ENCODE results near the gene SIX1.
A peak's percentile ranks its signal among the peaks of the same experiment; 100 is the strongest.

DNA sequence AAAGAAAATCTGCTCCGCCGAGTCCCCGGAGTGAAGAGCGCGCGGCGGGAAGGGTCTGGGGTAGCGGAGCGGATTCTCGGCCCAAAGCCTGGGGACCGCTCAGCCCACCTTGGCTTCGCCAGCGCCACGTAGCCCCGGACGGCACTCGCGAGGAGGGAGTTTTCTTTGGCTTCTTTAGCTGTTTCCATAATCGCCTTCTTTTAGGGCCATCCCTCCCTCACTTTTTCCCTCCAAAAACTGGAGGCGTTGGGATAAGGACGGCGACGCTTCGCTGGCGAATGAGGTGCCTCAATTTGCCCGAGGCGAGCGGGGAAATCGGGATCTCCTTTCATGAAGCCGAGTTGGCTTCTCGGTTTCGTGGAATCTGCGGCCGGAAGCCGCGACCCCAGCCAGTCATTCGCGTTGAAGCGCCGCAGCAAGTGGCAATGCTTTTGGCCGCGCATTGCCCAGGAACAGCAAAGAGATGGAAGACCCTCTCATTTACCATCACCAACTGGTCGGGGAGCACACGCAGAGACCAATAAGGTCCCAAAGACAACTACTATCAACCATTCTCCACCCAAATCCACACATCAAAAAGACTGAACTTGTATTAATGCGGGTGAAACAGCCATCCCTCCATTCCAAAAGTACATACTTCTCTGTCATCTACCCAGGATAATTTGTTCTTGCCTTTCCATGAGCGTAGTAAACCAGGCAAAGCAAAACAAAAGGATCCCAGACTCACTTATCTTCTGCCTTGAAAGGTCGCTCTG is 8.4 kb upstream of the SIX1 start:
- TF ChIP-seq, protein P1, sequence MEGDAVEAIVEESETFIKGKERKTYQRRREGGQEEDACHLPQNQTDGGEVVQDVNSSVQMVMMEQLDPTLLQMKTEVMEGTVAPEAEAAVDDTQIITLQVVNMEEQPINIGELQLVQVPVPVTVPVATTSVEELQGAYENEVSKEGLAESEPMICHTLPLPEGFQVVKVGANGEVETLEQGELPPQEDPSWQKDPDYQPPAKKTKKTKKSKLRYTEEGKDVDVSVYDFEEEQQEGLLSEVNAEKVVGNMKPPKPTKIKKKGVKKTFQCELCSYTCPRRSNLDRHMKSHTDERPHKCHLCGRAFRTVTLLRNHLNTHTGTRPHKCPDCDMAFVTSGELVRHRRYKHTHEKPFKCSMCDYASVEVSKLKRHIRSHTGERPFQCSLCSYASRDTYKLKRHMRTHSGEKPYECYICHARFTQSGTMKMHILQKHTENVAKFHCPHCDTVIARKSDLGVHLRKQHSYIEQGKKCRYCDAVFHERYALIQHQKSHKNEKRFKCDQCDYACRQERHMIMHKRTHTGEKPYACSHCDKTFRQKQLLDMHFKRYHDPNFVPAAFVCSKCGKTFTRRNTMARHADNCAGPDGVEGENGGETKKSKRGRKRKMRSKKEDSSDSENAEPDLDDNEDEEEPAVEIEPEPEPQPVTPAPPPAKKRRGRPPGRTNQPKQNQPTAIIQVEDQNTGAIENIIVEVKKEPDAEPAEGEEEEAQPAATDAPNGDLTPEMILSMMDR (IDR thresholded peaks at IDR 0.05): peak; percentile 47
- TF ChIP-seq POLR2AphosphoS5 (IDR thresholded peaks at IDR 0.05; ENCODE audit: low read depth, low read length): no peak
